22Rv1 (cell line): ENCODE results near the gene RPN1.
"Not testable (repeated sequence)": the region's sequence is repeated elsewhere in the genome, so short reads cannot be mapped to it uniquely, and the experiment has no call there.

ENCODE experiments used
- H3K27ac ChIP-seq: fragments of 450-650 bp; 2 replicates; pipeline ENCODE4 v1.5.1; 2017
- ZFX ChIP-seq: fragments of 450-650 bp; IDR thresholded peaks from 2 replicates; pipeline ENCODE4 v1.6.1; 2017; ENCODE audit warnings: antibody characterized with exemption, borderline replicate concordance
- TF ChIP-seq, protein P1 (sequence below): fragments of 450-650 bp; IDR thresholded peaks from 2 replicates; pipeline ENCODE4 v1.5.1; 2017; ENCODE audit warnings: mild to moderate bottlenecking

The RPN1 gene

DNA sequence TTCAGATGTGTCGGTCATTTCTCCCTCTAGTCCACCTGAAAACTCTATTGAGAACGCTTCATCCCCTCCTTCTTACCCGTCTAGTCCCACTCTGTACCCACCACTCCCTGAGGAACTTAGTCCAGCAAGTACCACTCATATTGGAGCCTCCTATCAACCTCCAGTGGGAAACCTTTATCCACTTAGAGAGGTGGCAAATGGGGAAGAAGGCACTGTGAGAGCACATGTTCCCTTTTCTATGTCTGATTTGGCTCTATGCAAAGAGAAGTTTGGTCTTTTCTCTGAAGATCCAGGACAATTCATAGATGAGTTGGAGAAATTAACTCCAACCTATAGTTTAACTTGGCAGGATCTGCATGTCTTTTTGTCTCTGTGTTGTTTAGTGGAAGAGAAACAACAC is 17.0 kb upstream of the RPN1 start:
- no peak overlapping the region for H3K27ac ChIP-seq
- TF ChIP-seq, protein P1, sequence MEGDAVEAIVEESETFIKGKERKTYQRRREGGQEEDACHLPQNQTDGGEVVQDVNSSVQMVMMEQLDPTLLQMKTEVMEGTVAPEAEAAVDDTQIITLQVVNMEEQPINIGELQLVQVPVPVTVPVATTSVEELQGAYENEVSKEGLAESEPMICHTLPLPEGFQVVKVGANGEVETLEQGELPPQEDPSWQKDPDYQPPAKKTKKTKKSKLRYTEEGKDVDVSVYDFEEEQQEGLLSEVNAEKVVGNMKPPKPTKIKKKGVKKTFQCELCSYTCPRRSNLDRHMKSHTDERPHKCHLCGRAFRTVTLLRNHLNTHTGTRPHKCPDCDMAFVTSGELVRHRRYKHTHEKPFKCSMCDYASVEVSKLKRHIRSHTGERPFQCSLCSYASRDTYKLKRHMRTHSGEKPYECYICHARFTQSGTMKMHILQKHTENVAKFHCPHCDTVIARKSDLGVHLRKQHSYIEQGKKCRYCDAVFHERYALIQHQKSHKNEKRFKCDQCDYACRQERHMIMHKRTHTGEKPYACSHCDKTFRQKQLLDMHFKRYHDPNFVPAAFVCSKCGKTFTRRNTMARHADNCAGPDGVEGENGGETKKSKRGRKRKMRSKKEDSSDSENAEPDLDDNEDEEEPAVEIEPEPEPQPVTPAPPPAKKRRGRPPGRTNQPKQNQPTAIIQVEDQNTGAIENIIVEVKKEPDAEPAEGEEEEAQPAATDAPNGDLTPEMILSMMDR = no peak
- TF ChIP-seq ZFX = no peak

DNA sequence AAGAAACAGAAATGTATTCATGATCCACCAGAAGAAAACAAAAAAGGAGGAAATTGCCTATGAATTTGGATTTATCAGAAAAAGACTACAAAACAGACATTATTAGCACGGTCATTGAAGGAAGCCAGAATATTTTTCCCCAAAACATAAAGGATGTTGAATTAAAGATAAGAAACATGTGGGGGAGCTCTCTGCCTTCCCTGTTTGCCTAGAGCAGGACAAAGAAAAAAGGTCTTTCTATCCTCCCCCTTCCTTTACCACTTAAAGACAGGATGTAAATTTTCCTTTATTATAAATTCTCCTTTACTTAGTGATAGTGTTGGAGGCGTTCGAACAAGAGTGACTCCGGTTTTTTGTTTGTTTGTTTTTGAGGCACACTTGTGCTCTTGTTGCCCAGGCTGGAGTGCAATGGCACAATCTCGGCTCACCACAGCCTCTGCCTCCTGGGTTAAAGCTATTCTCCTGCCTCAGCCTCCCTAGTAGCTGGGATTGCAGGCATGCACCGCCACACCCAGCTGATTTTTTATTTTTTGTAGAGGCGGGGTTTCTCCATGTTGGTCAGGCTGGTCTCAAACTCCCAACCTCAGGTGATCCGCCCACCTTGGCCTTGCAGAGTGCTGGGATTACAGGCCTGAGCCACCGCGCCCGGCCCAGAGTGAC is 14.9 kb upstream of the RPN1 start:
- peak overlapping the region; percentile 37; the same call in 1 of the 2 replicates for H3K27ac ChIP-seq
- TF ChIP-seq, protein P1 = no peak

DNA sequence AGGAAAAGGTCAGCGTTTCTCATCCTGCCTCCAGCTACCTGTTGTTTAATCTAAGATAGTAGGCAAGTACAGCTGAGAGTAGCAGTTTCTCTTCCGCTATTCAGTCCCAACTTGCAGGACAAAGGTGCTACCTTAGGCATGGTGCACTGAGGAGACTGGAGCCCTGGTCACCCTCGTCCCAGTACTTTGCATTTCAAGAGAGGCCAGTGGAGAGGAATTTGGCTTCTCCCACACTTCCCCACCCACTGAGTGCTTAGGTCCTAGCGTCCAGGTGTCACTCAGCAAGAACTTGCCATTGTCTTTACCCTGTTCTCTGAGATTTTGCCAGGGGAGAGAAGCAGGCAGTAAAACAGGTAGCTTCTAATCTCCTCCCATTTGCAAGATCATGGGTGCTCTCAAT is 12.5 kb upstream of the RPN1 start:
- TF ChIP-seq, protein P1 = no peak
- TF ChIP-seq ZFX = no peak
- no peak overlapping the region for H3K27ac ChIP-seq

DNA sequence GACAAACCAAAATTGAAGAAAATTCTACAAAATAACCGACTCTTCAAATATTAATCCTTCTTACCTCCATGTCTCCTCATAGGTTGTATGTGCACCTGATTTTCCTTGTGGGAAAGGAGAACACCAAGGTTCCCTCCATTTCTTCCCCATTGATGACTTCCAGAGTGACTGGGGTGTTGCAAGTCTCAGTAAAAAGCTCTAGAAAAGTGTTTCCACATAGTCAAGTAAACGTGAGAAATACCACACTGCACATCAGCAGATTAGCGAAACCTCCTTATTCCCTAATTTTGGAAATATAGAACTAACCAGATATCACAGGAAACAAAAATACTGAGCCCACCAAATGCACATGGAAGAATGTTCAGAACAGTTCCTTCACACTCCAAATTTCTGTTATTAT is 4.9 kb upstream of the RPN1 start:
- TF ChIP-seq, protein P1 = no peak
- TF ChIP-seq ZFX = no peak
- no peak overlapping the region for H3K27ac ChIP-seq

DNA sequence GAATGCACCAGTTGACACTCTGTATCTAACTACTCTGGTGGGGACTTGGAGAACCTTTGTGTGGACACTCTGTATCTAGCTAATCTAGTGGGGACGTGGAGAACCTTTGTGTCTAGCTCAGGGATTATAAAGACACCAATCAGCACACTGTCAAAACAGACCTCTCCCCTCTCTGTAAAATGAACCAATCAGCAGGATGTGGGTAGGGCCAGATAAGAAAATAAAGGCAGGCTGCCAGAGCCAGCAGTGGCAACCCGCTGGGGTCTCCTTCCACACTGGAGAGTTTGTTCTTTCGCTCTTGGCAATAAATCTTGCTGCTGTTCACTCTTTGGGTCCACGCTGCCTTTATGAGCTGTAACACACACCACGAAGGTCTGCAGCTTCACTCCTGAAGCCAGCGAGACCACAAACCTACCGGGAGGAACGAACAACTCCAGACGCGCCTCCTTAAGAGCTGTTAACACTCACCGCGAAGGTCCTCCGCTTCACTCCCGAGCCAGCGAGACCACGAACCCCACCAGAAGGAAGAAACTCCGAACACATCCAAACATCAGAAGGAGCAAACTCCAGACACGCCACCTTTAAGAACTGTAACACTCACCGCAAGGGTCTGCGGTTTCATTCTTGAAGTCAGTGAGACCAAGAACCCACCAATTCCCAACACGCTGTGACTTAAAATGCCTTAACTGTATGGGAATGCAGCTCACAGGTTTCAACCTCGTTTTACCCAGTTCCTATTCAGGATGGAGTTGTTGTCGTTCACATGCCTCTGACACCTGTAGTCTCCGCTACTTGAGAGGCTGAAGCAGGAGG is 3.6 kb upstream of the RPN1 start:
- not testable (repeated sequence) for H3K27ac ChIP-seq

DNA sequence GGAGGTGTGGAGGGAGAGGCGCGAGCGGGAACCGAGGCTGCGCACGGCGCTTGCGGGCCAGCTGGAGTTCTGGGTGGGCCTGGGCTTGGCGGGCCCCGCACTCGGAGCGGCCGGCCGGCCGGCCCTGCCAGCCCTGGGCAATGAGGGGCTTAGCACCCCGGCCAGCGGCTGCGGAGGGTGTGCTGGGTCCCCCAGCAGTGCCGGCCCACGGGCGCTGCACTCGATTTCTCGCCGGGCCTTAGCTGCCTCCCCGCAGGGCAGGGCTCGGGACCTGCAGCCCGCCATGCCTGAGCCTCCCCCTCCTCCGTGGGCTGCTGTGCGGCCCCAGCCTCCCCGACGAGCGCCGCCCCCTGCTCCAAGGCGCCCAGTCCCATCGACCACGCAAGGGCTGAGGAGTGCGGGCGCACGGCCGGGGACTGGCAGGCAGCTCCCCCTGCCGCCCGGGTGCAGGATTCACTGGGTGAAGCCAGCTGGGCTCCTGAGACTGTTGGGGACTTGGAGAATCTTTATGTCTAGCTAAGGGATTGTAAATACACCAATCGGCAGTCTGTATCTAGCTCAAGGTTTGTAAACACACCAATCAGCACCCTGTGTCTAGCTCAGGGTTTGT is 2.9 kb upstream of the RPN1 start:
- H3K27ac ChIP-seq = not testable (repeated sequence)

DNA sequence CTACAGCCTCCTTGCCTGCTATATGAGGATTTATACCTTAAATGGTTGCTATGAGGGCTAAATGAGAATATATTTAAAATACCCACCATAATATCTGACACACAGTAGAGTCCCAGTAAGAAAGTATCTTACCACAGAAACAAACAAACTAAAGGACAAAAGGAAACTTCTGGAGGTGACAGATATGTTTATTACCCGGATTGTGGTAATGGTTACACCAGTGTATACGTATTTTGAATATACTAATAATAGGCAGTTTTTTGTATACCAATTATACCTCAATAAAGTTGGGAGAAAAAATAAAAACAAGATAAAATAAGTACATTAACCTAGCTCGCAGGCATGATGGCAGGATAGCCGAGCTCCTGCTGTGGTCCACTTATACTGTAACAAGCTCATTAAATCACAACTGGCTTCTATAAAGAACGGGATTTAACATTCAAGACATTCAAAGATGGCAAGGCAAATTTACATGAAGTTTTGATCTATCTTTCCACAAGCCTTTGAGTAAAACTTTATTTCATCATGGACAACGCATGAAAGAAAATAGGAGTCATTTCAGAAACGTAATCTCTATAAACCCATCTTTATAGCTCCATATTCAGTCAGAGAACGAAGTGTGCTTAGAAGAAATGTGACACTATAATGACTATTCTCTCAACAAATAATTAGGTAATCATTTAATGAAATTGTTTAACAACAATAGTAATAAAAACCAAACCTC is 1.5 kb downstream of the RPN1 start:
- no peak for TF ChIP-seq ZFX
- TF ChIP-seq, protein P1 = no peak
- H3K27ac ChIP-seq = peak overlapping the region; percentile 96

DNA sequence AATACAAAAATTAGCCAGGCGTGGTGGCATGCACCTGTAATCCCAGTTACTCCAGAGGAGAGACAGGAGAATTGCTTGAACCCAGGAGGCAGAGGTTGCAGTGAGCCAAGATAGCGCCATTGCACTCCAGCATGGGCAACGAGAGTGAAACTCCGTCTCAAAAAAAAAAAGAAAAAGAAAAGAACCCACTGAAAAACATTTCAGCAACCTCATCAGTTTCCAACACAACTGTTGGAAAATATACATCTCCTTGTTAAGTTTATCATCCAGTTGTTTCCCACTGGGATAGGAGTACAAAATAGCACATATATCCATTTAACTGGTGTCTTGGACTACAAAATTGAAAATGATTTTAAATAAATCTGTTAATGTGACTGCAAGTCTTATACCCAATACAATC is 2.2 kb downstream of the RPN1 start:
- no peak for TF ChIP-seq ZFX
- TF ChIP-seq, protein P1 = no peak
- H3K27ac ChIP-seq = no peak overlapping the region; the same call in 1 of the 2 replicates
